HG03521 (cell line): Measurements from ENCODE around the gene LANCL1.

Experiments
- ATAC-seq: cut with Tn5 transposase; IDR thresholded peaks from one replicate; pipeline ENCODE4 v1.9.1; 2021; ENCODE audit warnings: mild to moderate bottlenecking, moderate library complexity; ENCODE audit not compliant: unreplicated experiment

The LANCL1 gene

GRCh38 chr2:210399440-210400041 is 77.0 kb downstream of the LANCL1 start:
- ATAC-seq, result no peak

- no peak for ATAC-seq
Measured at GRCh38 chr2:210392469-210392881, 84.1 kb downstream of the LANCL1 start.

GRCh38 chr2:210389856-210390255 is 86.7 kb downstream of the LANCL1 start:
- no peak for ATAC-seq

DNA sequence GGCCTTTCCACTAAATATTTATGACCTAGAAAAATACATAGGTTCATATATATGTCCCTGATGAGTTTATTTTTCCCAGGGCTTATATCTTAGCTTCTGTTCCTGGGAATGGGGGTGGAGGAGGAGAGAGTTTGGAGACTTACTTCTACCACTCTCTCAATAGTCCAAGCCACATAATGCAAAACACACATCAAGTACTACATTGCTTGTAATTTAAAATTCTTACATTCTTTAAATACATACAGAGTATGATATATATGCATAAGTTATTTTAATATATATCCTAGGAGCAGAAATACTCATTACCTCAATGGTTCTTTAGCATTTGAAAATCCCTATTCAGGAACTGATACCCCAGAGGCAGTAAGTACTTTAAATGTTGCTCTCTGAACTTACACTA is 88.4 kb downstream of the LANCL1 start:
- no peak for ATAC-seq

- no peak for ATAC-seq
Measured at GRCh38 chr2:210387074-210387473, 89.5 kb downstream of the LANCL1 start.
